HepG2 (cell line): ENCODE results near the gene RAI14. TPM values are rescaled to one million over a fixed set of nuclear protein-coding genes. Genes with fewer than 3 reads are reported as not detected.

ENCODE experiments used
- ATAC-seq: fragments of 200-7000 bp; cut with Tn5 transposase; 3 replicates; pipeline ENCODE4 v1.9.1; 2020; ENCODE audit warnings: mild to moderate bottlenecking, moderate library complexity
- BruUV-seq: library from RNA; stranded (reverse); fragments of 400-500 nt; replicated peaks from 2 replicates; lab custom pipeline; 2021; lab: Mats Ljungman, UMichigan
- CTCF ChIA-PET: fragments of 300-600 bp; formaldehyde crosslinking; extraction: SDS; loops from one replicate; lab custom pipeline; 2021; ENCODE audit warnings: low total read pairs, inconsistent platforms, low intra/inter-chr PET ratio; lab: Yijun Ruan, JAX
- POLR2A ChIA-PET: fragments of 350-600 bp; sonication (Branson Sonifier 250); formaldehyde crosslinking; loops from one replicate; lab custom pipeline; 2020; ENCODE audit warnings: antibody characterized with exemption, inconsistent platforms; lab: Yijun Ruan, JAX
- DNase-seq: peaks from one replicate; pipeline ENCODE4 v3.0.0-alpha.2; 2015; ENCODE audit warnings: low spot score
- FAIRE-seq: peaks from 3 replicates; lab custom pipeline; 2011; peaks lifted over from hg19 to GRCh38; lab: Jason Lieb, UNC
- H2AFZ ChIP-seq: one replicate; pipeline ENCODE4 v1.6.1; 2011; ENCODE audit warnings: low read length, inconsistent platforms
- H3K27ac ChIP-seq: fragments of 300-600 bp; 3 replicates; pipeline ENCODE4 v1.8.0; 2011; ENCODE audit warnings: mixed run types, mild to moderate bottlenecking, mixed read lengths, low read length, inconsistent platforms; ENCODE audit not compliant: insufficient read depth; ENCODE audit errors: extremely low read length
- H3K27me3 ChIP-seq, 2 experiments: fragments of 200-600 bp in 1 of 2; 2 replicates in 1 of 2; 3 replicates in 1 of 2; pipeline versions ENCODE4 v1.6.0 to v1.8.0; 2011; ENCODE audit warnings: low read length in 2 of 2, mild to moderate bottlenecking in 2 of 2, moderate library complexity in 2 of 2, inconsistent platforms in 1 of 2; ENCODE audit not compliant: insufficient read depth in 2 of 2, control insufficient read depth in 1 of 2
- H3K36me3 ChIP-seq, 2 experiments: fragments of 200-600 bp in 1 of 2; replicated peaks in 1 of 2; 2 replicates in 1 of 2; 3 replicates in 1 of 2; pipeline versions ENCODE4 v1.5.1 to v1.8.0; 2011; ENCODE audit warnings: low read length in 2 of 2, inconsistent platforms in 1 of 2; ENCODE audit not compliant: insufficient read depth in 2 of 2, control insufficient read depth in 1 of 2
- H3K4me1 ChIP-seq: 2 replicates; pipeline ENCODE4 v1.5.1; 2012; ENCODE audit warnings: low read length, inconsistent platforms; ENCODE audit not compliant: insufficient read depth
- H3K4me2 ChIP-seq: 2 replicates; pipeline ENCODE4 v1.6.0; 2011; ENCODE audit warnings: low read depth, low read length, inconsistent platforms
- H3K4me3 ChIP-seq, 3 experiments: fragments of 200-600 bp in 1 of 3; sonication (generic), shearing (Covaris generic) in 1 of 3; replicated peaks in 1 of 3; 2 replicates each; pipeline ENCODE4 v1.5.1; 2011 to 2016; ENCODE audit warnings: low read length in 3 of 3, inconsistent platforms in 2 of 3, low read depth in 2 of 3, mild to moderate bottlenecking in 2 of 3, control low read depth in 1 of 3, mixed read lengths in 1 of 3; ENCODE audit not compliant: insufficient read depth in 1 of 3
- H3K79me2 ChIP-seq: one replicate; pipeline ENCODE4 v1.6.1; 2011; ENCODE audit warnings: low read length, inconsistent platforms; ENCODE audit not compliant: insufficient read depth
- H3K9ac ChIP-seq: 2 replicates; pipeline ENCODE4 v1.6.0; 2011; ENCODE audit warnings: mild to moderate bottlenecking, low read depth, low read length, inconsistent platforms; ENCODE audit not compliant: insufficient read depth
- H3K9me3 ChIP-seq: 2 replicates; pipeline ENCODE4 v1.5.1; 2012; ENCODE audit warnings: mild to moderate bottlenecking, low read length
- H4K20me1 ChIP-seq: 2 replicates; pipeline ENCODE4 v1.6.0; 2011; ENCODE audit warnings: inconsistent platforms, mild to moderate bottlenecking, low read length, moderate library complexity; ENCODE audit not compliant: insufficient read depth
- FIP1L1 ChIP-seq: fragments of 200-400 bp; formaldehyde crosslinking; IDR thresholded peaks from 2 replicates; pipeline ENCODE4 v1.6.1; 2018; ENCODE audit warnings: low read depth, mild to moderate bottlenecking, low read length, moderate library complexity, borderline replicate concordance; ENCODE audit not compliant: insufficient read depth
- HMGA1 ChIP-seq: sonication (generic); formaldehyde crosslinking; conservative IDR thresholded peaks from 2 replicates; pipeline ENCODE4 v1.4.0; 2020; ENCODE audit warnings: missing genetic modification reagents
- IKZF4 ChIP-seq: sonication (generic); formaldehyde crosslinking; IDR thresholded peaks from 2 replicates; pipeline ENCODE4 v1.5.1; 2020; ENCODE audit warnings: borderline replicate concordance, mild to moderate bottlenecking, low read depth, missing genetic modification reagents; ENCODE audit errors: not compliant biosample characterization
- NFE2L2 ChIP-seq: fragments of 150-350 bp; IDR thresholded peaks from 2 replicates; pipeline ENCODE4 v1.6.1; 2014; ENCODE audit warnings: low read length
- PHB2 ChIP-seq: fragments of 450-650 bp; IDR thresholded peaks from 2 replicates; pipeline ENCODE4 v1.6.1; 2018; ENCODE audit not compliant: partially characterized antibody
- RARG ChIP-seq: sonication (generic); formaldehyde crosslinking; IDR thresholded peaks from 2 replicates; pipeline ENCODE4 v1.4.0; 2020; ENCODE audit warnings: low read depth, mild to moderate bottlenecking, missing genetic modification reagents
- SETDB1 ChIP-seq: sonication (generic); formaldehyde crosslinking; IDR thresholded peaks from 2 replicates; pipeline ENCODE4 v1.5.1; 2020; ENCODE audit warnings: missing genetic modification reagents, mild to moderate bottlenecking, borderline replicate concordance
- SOX6 ChIP-seq, 2 experiments: fragments of 450-650 bp in 1 of 2; sonication (generic) in 1 of 2; formaldehyde crosslinking in 1 of 2; IDR thresholded peaks; 2 replicates each; pipeline versions ENCODE4 v1.4.0 to v1.6.1; 2017 to 2020; ENCODE audit warnings: antibody characterized with exemption in 1 of 2, mild to moderate bottlenecking in 1 of 2, missing genetic modification reagents in 1 of 2
- THRA ChIP-seq: sonication (generic); formaldehyde crosslinking; IDR thresholded peaks from 2 replicates; pipeline ENCODE4 v1.4.0; 2020; ENCODE audit warnings: missing genetic modification reagents, borderline replicate concordance
- ZNF709 ChIP-seq: sonication (generic); formaldehyde crosslinking; IDR thresholded peaks from 2 replicates; pipeline ENCODE4 v1.5.0; 2020; ENCODE audit warnings: mild to moderate bottlenecking, missing genetic modification reagents
- ZNF780A ChIP-seq: sonication (generic); formaldehyde crosslinking; IDR thresholded peaks from 2 replicates; pipeline ENCODE4 v1.8.0; 2022; ENCODE audit warnings: mild to moderate bottlenecking, missing genetic modification reagents, moderate library complexity
- WGBS: methylation state at CpG from one replicate; pipeline ENCODE4 v1.1.6; 2017; ENCODE audit warnings: low lambda C conversion rate; 5-methylcytosine and 5-hydroxymethylcytosine counted together
- in situ Hi-C: cut with HindIII; loops from 2 replicates; pipeline ENCODE4 v1.10.0; 2017; ENCODE audit warnings: low pct_unique_long_range_greater_than_20kb; ENCODE audit not compliant: extremely low pct_ligation_motif_present
- intact Hi-C: fragments of 100-400 bp; cut with micrococcal nuclease; formaldehyde crosslinking; loops from one replicate; pipeline ENCODE4 v1.10.0; 2022; ENCODE audit not compliant: unreplicated experiment
- polyA plus RNA-seq, 8 experiments: library from polyadenylated mRNA; depleted of rRNA in 3 of 8; stranded (reverse) in 7 of 8; unstranded in 1 of 8; fragments of >200 nt; fragmentation: Illumina TruSeq in 4 of 8; extraction: Trizol in 4 of 8; gene quantifications; 2 replicates each; pipeline versions ENCODE4 v1.2.1 to v1.2.3, GENCODE V29; 2011 to 2016; ENCODE audit warnings: low read depth in 4 of 8, missing spikeins in 1 of 8, mixed read lengths in 1 of 8; ENCODE audit not compliant: insufficient read depth in 1 of 8
- total RNA-seq, 5 experiments: library from RNA; depleted of rRNA; stranded (reverse); fragments of >200 nt; fragmentation: Illumina TruSeq; extraction: Trizol; gene quantifications; 2 replicates each; pipeline ENCODE4 v1.2.3, GENCODE V29; 2016; ENCODE audit warnings: low read depth in 1 of 5

The RAI14 gene
- total and polyA plus RNA-seq, 2 of the 13 experiments (the other 11 are each of a cell fraction or from before 2014, with no cell fraction given): 12.6 to 18.2 TPM

GRCh38 chr5:34688015-34688810, 32.1 kb downstream of the RAI14 start:
- no peaks in the 10 kb centered on the region for H3K9me3 ChIP-seq
- no TSS peak for BruUV-seq
- no peak for DNase-seq
- no peak for ATAC-seq
- no peak overlapping the region for H3K4me2 ChIP-seq
- H3K4me1 ChIP-seq: peaks cover 55% of the 10 kb centered on the region
- no peaks in the 10 kb centered on the region for H4K20me1 ChIP-seq
- no peak overlapping the region for H3K27ac ChIP-seq
- ChIA-PET CTCF (no interaction called here), POLR2A (interaction anchor here (0.5 to 1.2 kb wide), 2 partner anchors 11 to 227 kb away, joined by 3 to 5 read pairs; partner anchors contain the start of genes BRIX1 and RAD1)
- peaks cover 0 to 5% of the 10 kb centered on the region in 2 experiments; a peak in 1 of 5 replicates for H3K36me3 ChIP-seq
- H3K79me2 ChIP-seq: peaks cover 5% of the 10 kb centered on the region
- no peaks in the 10 kb centered on the region for H3K27me3 ChIP-seq
- over 99% methylated on average over 7 of the region's 7 CpGs for WGBS
- no peak overlapping the region for H3K4me3 ChIP-seq
- intact Hi-C loops: no loop called here
- no peak overlapping the region for H2AFZ ChIP-seq
- FAIRE-seq: no peak
- in situ Hi-C loops: no loop called here
- TF ChIP-seq IKZF4: no peak
- TF ChIP-seq, all 625 proteins: peak for 0
- H3K9ac ChIP-seq: no peak overlapping the region

- intact Hi-C loops (no loop called here), in situ Hi-C loops (no loop called here)
- Histone ChIP-seq H3K36me3 (peaks cover 0 to 5% of the 10 kb centered on the region in 2 experiments; a peak in 1 of 5 replicates), H3K4me2 (no peak overlapping the region), H3K27ac (no peak overlapping the region), H3K4me1 (peaks cover 34% of the 10 kb centered on the region), H2AFZ (no peak overlapping the region), H3K9me3 (no peaks in the 10 kb centered on the region), H3K4me3 (no peak overlapping the region), H3K9ac (no peak overlapping the region), H3K79me2 (peaks cover 4% of the 10 kb centered on the region), H3K27me3 (no peaks in the 10 kb centered on the region), H4K20me1 (no peaks in the 10 kb centered on the region)
- POLR2A ChIA-PET: no interaction called here
- BruUV-seq: no TSS peak
- WGBS: 88% methylated on average over 8 of the region's 8 CpGs
- no peak for ATAC-seq
- CTCF ChIA-PET: no interaction called here
- FAIRE-seq: no peak
- DNase-seq: peak; percentile 19
- TF ChIP-seq RARG (CRISPR knock-in tag): no peak
- TF ChIP-seq ZNF780A: no peak
- TF ChIP-seq SETDB1 (CRISPR knock-in tag): no peak
- no peak for TF ChIP-seq ZNF709 (CRISPR knock-in tag)
- TF ChIP-seq HMGA1 (CRISPR knock-in tag): no peak
- TF ChIP-seq SOX6 (IDR thresholded peaks at IDR 0.05): no peak
- no peak for TF ChIP-seq SOX6 (CRISPR knock-in tag; IDR thresholded peaks at IDR 0.05)
- TF ChIP-seq THRA (CRISPR knock-in tag): no peak
- no peak for TF ChIP-seq FIP1L1
- TF ChIP-seq PHB2: no peak
- TF ChIP-seq NFE2L2: no peak
Measured at GRCh38 chr5:34690301-34690700, 34.2 kb downstream of the RAI14 start.
